ENCODE data around the gene RALGPS1.

Gene RALGPS1

DNA sequence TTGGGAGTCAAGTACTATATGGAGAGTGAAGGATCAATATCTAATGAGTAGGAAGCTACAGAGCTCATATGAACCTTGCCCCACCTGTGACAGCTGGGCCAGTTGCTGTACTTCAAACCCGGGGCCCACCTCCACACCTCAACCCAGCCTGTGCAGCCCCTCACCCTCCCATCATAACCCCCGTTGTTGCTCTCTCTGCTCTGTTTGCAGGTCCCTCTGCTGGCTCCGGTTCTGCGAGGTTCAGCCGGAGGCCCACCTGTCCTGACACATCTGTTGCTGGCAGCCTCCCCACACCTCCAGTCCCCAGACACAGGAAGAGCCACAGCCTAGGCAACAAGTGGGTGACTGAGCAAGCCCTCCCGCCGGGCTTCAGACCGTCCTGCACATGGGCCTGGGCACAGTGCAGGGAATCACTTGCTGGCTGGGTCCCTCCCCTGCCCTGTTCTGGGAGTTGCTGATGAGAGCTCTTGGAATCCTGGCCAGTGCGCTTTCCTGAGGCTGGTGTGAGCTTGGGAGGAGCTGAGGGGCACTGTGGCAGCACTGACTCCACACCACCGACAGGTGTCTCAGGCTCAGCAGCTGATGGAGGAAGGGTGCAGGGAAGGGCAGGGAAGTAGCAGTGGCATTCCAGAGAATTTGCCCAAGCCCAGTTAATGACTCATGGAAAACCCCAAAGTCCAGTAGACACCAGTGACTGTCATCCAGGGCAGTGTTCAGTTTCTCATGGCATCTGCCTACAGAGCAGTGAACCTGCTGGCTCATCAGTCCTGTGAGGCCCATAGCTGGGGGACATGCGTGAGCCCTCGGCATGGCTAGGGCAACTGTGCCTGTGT is 280.5 kb downstream of the RALGPS1 start:
- TF ChIP-seq, protein P1, sequence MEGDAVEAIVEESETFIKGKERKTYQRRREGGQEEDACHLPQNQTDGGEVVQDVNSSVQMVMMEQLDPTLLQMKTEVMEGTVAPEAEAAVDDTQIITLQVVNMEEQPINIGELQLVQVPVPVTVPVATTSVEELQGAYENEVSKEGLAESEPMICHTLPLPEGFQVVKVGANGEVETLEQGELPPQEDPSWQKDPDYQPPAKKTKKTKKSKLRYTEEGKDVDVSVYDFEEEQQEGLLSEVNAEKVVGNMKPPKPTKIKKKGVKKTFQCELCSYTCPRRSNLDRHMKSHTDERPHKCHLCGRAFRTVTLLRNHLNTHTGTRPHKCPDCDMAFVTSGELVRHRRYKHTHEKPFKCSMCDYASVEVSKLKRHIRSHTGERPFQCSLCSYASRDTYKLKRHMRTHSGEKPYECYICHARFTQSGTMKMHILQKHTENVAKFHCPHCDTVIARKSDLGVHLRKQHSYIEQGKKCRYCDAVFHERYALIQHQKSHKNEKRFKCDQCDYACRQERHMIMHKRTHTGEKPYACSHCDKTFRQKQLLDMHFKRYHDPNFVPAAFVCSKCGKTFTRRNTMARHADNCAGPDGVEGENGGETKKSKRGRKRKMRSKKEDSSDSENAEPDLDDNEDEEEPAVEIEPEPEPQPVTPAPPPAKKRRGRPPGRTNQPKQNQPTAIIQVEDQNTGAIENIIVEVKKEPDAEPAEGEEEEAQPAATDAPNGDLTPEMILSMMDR (IDR thresholded peaks at IDR 0.05; ENCODE audit: low read depth, low read length, missing control alignments): no peak
- no peak overlapping the region for H3K4me3 ChIP-seq (replicated peaks; ENCODE audit: low read depth, low read length)
- DNase-seq (ENCODE audit: extremely low read depth, low read depth): no peak

DNA sequence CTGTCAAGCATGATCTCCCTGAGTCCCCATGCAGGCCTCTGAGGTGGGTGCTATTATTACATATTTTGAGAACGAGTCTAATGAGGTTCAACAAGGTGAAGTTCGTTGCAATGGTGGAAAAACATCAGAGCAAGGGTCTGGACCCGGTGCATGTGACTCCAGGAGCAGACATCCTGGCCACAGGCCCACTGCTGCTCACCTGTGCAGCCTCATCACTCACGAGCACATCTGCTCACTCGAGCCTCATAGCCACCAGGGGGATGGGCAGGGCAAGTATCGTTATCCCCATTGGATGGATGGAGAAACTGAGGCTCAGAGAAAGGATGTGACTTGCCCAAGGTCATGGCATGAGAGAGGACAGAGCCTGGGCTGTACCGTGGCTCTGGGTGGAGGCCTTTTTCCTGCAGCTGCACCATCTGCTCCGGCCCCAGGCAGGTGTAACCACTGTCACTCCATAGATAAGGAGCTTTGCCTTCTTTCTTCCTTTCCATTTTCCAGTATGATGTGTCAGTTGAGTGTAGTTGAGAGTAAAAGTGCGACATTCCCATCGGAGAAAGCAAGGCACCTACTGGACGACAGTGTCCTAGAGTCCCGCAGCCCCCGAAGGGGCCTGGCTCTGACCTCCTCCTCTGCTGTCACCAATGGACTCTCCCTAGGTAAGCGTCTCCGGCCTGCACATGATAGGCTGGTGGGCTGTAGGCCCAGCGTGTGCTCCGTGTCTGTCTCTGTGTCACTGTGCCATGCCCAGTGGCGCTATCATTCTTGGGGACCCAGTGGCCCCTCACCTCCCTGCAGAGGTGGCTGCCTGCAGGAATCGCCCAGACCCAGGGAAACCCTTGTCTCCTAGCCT is 281.6 kb downstream of the RALGPS1 start:
- no peak for DNase-seq (ENCODE audit: extremely low read depth, low read depth)
- TF ChIP-seq, protein P1 (IDR thresholded peaks at IDR 0.05; ENCODE audit: low read depth, low read length, missing control alignments): no peak
- no peak overlapping the region for H3K4me3 ChIP-seq (replicated peaks; ENCODE audit: low read depth, low read length)

DNA sequence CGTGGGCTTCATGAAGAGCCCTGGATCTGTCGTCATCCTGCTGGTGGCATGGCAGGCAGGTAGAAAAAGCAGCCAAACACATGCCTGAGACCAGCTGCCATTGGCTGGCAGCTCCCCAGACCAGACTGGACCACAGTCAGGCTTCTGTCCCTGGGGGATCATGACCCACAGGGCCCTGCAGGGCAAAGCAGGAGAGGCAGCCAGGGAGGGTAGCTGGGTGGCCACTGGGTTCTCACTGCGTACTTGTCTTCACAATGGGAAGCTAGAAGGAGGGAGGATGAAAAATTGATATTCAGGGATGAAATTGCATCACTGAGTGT is 282.2 kb downstream of the RALGPS1 start:
- no peak for DNase-seq (ENCODE audit: extremely low read depth, low read depth)
- no peak overlapping the region for H3K4me3 ChIP-seq (replicated peaks; ENCODE audit: low read depth, low read length)
- TF ChIP-seq, protein P1 (IDR thresholded peaks at IDR 0.05; ENCODE audit: low read depth, low read length, missing control alignments): no peak

DNA sequence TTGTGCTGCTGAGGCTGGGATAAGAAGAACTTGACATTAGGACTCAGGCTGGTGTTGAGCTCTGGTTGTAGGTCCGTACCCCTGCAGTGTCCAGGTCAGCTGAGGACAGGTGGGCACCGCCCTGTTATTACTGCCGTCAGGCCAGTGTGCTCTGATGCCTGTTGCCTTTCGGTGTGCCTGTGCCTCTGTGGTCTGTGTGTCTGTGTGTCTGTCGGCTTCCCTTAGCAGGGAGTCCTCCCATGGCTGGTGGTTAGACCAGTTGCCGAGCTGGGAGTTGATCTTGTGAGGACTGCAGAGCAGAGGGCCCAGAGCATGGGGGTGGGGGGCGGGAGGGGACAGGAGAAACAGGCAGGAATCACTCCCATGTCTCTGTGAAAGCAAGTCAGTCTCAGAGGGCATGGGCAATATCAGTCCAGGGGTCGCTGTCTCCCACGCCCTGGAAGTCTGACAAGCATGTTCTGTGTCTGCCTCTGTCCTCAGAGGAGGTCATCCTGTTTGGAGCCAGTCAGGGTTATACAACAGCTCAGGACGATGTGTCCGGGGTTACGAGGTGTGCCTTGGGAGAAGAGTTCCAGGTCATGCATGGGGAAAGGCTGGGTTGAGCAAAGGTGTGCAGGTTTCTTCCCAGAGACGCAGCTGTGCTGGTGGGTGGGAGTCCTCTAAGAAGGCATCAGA is 282.7 kb downstream of the RALGPS1 start:
- TF ChIP-seq, protein P1 (IDR thresholded peaks at IDR 0.05; ENCODE audit: low read depth, low read length, missing control alignments): no peak
- DNase-seq (ENCODE audit: extremely low read depth, low read depth): no peak
- H3K4me3 ChIP-seq (replicated peaks; ENCODE audit: low read depth, low read length): no peak overlapping the region

DNA sequence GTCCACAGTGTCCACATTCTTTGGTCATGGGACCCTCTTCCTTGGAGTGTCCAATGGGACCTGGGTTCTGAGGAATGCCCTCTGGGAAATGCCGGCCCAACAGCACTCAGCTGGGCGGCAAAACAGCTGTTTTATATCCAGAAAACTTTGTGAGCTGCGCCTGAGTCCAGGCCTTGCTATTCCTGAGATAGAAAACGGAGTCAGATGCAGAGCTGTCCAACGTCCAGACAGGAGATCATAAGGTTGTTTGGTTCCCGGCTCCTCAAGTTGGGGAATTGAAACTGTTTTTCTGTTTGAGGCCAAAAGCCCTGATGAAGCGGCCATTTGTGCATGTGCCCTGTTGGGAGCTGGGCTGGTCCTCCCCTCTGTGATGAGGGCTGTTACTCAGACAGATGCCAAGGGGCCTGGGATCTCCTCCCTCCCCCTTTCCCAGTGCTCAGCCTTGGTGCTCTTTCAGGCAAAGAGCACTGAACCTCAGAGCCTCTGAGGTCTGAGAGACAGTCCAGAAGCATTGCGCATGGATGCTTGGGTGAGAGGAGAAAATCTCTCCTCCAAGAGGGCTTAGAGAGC is 283.4 kb downstream of the RALGPS1 start:
- no peak overlapping the region for H3K4me3 ChIP-seq (replicated peaks; ENCODE audit: low read depth, low read length)
- TF ChIP-seq, protein P1 (IDR thresholded peaks at IDR 0.05; ENCODE audit: low read depth, low read length, missing control alignments): no peak
- no peak for DNase-seq (ENCODE audit: extremely low read depth, low read depth)

DNA sequence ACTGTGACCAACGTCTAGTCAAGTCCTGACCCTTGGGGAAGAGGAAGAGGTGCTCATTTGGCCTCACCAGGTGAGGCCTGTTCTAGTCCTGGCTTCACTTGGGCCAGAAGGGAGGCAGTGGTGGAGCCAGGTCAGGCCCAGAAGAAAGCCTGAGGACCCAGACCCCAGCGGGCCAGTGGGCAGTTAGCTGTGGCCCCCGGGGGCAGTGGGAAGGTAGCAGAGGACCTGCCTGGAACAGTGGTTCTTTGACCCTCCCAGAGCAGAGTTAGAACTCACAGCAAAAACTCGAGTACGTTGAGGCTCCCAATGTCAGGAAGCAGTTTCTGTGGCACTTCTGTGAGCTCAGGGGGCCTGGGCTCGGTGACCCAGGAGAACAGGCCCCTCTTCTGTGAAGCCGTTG is 284.0 kb downstream of the RALGPS1 start:
- H3K4me3 ChIP-seq (replicated peaks; ENCODE audit: low read depth, low read length): no peak overlapping the region
- TF ChIP-seq, protein P1 (IDR thresholded peaks at IDR 0.05; ENCODE audit: low read depth, low read length, missing control alignments): no peak
- DNase-seq (ENCODE audit: extremely low read depth, low read depth): no peak
